Measurements from ENCODE around the gene ESR2.
"Not testable (repeated sequence)": the region's sequence is repeated elsewhere in the genome, so short reads cannot be mapped to it uniquely, and the experiment has no call there.

- TF ChIP-seq, protein P1, sequence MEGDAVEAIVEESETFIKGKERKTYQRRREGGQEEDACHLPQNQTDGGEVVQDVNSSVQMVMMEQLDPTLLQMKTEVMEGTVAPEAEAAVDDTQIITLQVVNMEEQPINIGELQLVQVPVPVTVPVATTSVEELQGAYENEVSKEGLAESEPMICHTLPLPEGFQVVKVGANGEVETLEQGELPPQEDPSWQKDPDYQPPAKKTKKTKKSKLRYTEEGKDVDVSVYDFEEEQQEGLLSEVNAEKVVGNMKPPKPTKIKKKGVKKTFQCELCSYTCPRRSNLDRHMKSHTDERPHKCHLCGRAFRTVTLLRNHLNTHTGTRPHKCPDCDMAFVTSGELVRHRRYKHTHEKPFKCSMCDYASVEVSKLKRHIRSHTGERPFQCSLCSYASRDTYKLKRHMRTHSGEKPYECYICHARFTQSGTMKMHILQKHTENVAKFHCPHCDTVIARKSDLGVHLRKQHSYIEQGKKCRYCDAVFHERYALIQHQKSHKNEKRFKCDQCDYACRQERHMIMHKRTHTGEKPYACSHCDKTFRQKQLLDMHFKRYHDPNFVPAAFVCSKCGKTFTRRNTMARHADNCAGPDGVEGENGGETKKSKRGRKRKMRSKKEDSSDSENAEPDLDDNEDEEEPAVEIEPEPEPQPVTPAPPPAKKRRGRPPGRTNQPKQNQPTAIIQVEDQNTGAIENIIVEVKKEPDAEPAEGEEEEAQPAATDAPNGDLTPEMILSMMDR (IDR thresholded peaks at IDR 0.05), result not testable (repeated sequence)
- TF ChIP-seq POLR2A (IDR thresholded peaks at IDR 0.05), result not testable (repeated sequence)
Measured at GRCh38 chr14:64043296-64043695, 250.9 kb downstream of the ESR2 start.

Measured in body of pancreas (tissue), 4 donors.